HFFc6 (cell line): ENCODE results near the gene TFF1. TPM values are rescaled to one million over a fixed set of nuclear protein-coding genes. Genes with fewer than 3 reads are reported as not detected.

Experiments used
- DNase-seq: peaks from one replicate; pipeline ENCODE4 v3.0.0-alpha.2; 2018
- H3K27ac Mint-ChIP-seq: 2 replicates; pipeline ENCODE4 v1.8.0; 2020; ENCODE audit warnings: mild to moderate bottlenecking, mixed read lengths
- H3K27me3 Mint-ChIP-seq: 2 replicates; pipeline ENCODE4 v1.8.0; 2021; ENCODE audit warnings: mild to moderate bottlenecking, moderate library complexity, mixed read lengths; ENCODE audit not compliant: insufficient read depth
- H3K36me3 Mint-ChIP-seq: 2 replicates; pipeline ENCODE4 v1.8.0; 2021; ENCODE audit warnings: low read depth, mixed read lengths
- H3K4me1 Mint-ChIP-seq: 2 replicates; pipeline ENCODE4 v1.8.0; 2020; ENCODE audit warnings: low read depth, mixed read lengths
- H3K4me3 Mint-ChIP-seq: 2 replicates; pipeline ENCODE4 v1.8.0; 2020; ENCODE audit warnings: mild to moderate bottlenecking, moderate library complexity, mixed read lengths
- H3K9me3 Mint-ChIP-seq: 2 replicates; pipeline ENCODE4 v1.8.0; 2020; ENCODE audit warnings: mild to moderate bottlenecking, mixed read lengths
- total RNA-seq, 6 experiments: library from RNA; stranded (reverse); fragmentation: NEBNext Ultra II Directional; extraction: Animal tissue kit (Norgen Biotek cat#: 25700); gene quantifications; 2 replicates in 1 of 6; 3 replicates in 5 of 6; pipeline ENCODE4 v1.2.3, GENCODE V29; 2021
- TF ChIP-seq, protein P1 (sequence below): fragments of 200-600 bp; sonication (generic); IDR thresholded peaks from 2 replicates; pipeline ENCODE4 v1.5.0; 2021; ENCODE audit warnings: antibody characterized with exemption, mild to moderate bottlenecking

TFF1 gene
- total RNA-seq, 6 experiments from 2014 or later: not detected

DNA sequence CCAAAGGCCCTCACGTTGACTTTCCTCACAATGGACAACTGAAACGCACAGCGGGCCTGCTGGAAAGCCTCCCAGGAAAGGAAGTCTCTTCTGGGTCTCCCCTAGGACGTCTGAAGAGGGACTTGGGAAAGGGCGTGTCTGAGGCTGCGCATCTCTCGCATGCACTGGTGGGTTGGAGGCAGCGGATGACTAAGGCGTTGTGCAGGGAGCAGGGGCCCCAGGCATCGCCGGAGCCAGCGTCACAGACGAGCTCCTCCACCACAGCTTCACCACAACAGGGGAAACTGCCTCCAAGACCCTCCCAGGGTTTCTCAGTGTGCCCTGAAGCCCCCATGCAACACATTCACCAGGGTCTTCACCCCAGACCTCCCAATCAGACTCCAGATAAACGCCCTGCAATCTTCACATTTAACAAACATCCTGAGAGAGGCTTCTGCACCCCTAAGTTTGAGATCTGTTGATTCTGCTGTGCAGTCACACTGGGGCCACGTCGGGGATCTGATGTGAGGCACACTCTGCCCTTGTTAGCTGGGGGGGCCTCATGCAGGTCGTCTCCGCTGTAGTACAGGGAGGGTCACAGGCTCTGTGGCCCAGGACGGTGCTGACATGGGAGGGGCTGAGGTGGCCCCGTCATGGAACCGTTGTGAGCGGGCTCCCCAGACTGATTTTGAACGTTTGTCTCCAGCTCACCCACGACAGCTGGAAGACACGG lies 7.0 kb upstream of the TFF1 start:
- H3K36me3 Mint-ChIP-seq: peaks cover 21% of the 10 kb centered on the region
- no peaks in the 10 kb centered on the region for H3K27me3 Mint-ChIP-seq

DNA sequence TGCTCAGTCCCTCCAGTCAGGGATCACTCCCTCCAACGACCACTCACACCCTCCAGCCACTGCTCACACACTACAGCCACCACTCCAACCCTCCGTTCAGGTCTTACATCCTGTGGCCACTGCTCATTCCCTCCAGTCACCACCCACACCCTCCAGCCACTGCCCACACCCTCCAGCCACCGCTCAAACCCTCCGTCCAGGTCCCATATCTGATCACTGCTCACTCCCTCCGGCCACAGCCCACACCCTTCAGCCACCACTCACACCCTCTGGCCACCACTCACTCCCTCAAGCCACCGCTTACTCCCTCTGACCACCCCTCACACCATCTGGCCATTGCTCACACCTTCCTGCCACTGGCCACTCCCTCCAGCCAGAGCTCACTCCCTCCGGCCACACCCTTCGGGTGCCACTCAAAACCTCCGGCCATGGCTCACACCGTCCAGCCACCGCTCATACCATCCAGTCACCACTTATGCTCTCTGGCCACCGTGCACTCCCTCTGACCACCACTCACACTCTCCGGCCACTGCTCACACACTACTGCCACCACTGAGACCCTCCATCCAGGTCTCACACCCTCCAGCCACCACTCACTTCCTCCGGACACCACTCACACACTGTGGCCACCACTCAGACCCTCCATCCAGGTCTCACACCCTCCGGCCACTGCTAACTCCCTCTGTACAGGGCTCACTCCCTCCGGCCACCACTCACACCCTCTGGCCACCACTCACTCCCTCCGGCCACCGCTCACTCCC lies 4.7 kb upstream of the TFF1 start:
- no peak overlapping the region; the same call in 1 of the 2 replicates for H3K27ac Mint-ChIP-seq
- no peaks in the 10 kb centered on the region for H3K4me1 Mint-ChIP-seq

More for the DNA sequence above, 7.0 kb upstream of the TFF1 start:
- Mint-ChIP-seq H3K4me3 (no peak overlapping the region), H3K9me3 (peaks cover 59% of the 10 kb centered on the region), H3K4me1 (no peaks in the 10 kb centered on the region), H3K27ac (no peak overlapping the region)
- no peak for DNase-seq
- TF ChIP-seq, protein P1, sequence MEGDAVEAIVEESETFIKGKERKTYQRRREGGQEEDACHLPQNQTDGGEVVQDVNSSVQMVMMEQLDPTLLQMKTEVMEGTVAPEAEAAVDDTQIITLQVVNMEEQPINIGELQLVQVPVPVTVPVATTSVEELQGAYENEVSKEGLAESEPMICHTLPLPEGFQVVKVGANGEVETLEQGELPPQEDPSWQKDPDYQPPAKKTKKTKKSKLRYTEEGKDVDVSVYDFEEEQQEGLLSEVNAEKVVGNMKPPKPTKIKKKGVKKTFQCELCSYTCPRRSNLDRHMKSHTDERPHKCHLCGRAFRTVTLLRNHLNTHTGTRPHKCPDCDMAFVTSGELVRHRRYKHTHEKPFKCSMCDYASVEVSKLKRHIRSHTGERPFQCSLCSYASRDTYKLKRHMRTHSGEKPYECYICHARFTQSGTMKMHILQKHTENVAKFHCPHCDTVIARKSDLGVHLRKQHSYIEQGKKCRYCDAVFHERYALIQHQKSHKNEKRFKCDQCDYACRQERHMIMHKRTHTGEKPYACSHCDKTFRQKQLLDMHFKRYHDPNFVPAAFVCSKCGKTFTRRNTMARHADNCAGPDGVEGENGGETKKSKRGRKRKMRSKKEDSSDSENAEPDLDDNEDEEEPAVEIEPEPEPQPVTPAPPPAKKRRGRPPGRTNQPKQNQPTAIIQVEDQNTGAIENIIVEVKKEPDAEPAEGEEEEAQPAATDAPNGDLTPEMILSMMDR: no peak

DNA sequence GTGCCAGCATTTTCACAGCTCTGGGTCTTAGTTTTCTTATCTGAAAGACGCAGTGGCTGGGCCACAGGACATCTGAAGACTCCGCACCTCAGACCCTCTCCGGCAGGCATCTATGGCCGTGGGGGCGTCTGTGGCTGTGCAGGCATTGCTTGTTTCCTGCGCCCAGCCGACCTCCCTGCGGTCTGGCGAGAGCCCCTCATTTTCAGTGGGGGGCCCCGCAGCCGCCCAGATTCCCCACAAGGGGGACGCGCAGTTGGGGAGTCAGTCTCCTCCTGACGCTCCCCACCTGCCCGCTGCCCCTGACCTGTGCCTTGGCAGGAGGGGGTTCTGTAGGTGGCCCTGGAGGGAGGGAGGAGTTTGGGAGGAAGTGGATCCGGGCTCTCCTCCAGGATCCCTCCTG lies 3.5 kb upstream of the TFF1 start:
- peaks cover 56% of the 10 kb centered on the region for H3K9me3 Mint-ChIP-seq
- no peaks in the 10 kb centered on the region for H3K4me1 Mint-ChIP-seq
- no peak overlapping the region for H3K4me3 Mint-ChIP-seq
- peaks cover 12% of the 10 kb centered on the region for H3K36me3 Mint-ChIP-seq
- DNase-seq: no peak
- no peaks in the 10 kb centered on the region for H3K27me3 Mint-ChIP-seq
- H3K27ac Mint-ChIP-seq: no peak overlapping the region
- TF ChIP-seq, protein P1: no peak

More for the DNA sequence above, 4.7 kb upstream of the TFF1 start:
- Mint-ChIP-seq H3K27me3 (no peaks in the 10 kb centered on the region), H3K36me3 (peaks cover 12% of the 10 kb centered on the region), H3K9me3 (peaks cover 55% of the 10 kb centered on the region), H3K4me3 (no peak overlapping the region)
- TF ChIP-seq, protein P1: no peak
- DNase-seq: no peak

DNA sequence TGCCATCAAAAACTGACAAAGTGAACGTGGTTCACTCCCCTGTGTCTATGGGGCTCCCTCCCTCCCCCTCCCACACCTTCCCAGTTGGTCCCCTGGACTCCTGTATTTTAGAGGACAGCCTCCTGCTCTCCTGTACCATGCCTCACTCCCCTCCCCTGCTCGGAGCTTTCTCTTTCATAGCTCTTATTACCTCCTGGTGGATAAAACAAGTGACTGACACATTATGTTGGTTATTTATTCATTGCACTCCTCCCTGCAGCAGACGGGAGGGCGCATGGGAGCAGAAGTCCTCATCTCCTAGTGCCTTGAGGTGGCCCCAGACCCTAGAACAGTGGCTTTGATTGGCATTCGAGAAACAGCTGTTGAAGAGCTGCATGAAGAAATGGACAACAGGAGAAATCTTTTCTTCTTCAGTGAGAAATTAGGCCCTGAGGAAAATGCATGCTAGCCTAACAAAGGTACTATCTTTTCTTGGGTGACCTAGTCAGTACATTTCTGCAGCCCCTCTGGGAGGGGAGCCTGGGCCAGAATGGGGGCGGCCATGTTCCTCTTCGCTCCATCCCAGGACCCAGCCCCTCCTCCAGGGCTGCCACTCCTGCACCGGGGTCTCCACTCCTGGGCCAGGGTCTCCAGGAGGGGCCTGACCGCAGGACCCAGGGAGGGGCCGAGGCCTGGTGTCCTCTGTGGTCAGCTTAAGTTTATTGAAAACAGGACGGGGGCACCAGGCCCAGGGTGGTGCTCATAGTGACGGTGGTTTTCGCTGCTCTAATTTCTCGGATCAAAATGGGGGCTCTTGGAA lies 1.2 kb upstream of the TFF1 start:
- no peak for DNase-seq
- Mint-ChIP-seq H3K27me3 (no peaks in the 10 kb centered on the region; the same call in 1 of the 2 replicates), H3K4me1 (no peaks in the 10 kb centered on the region), H3K36me3 (peaks cover 12% of the 10 kb centered on the region), H3K9me3 (peaks cover 62% of the 10 kb centered on the region), H3K27ac (no peak overlapping the region), H3K4me3 (no peak overlapping the region)
- TF ChIP-seq, protein P1: no peak

DNA sequence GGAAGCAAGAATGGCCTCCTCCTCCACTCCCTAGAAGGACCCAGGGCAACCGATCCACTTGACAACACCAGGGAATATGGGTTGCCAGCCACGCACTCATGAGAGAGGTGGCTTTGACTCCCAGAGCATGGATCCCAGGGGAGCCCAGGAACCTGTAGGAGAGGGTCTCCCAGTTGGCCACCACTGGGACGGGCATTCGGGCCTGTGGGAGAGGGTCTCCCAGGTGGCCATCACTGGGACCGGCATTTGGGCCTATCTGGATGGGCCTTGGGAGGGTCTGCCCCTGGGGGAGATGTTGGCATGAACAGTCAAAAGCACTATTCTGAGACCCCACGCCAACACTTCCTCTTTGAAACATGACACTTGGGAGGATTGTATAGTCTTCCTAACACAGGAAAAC lies 565 bp downstream of the TFF1 start:
- Mint-ChIP-seq H3K4me3 (no peak overlapping the region), H3K27me3 (no peaks in the 10 kb centered on the region; the same call in 1 of the 2 replicates), H3K27ac (no peak overlapping the region), H3K4me1 (no peaks in the 10 kb centered on the region), H3K9me3 (peaks cover 61% of the 10 kb centered on the region), H3K36me3 (peaks cover 2% of the 10 kb centered on the region)
- TF ChIP-seq, protein P1: no peak
- DNase-seq: no peak
